Uterus (tissue), 2 donors: ENCODE data around the gene CAGE1.

ENCODE experiments used
- POLR2A ChIP-seq, 2 donors: fragments of 450-650 bp; IDR thresholded peaks; one replicate each; pipeline ENCODE4 v1.6.1; 2016; ENCODE audit warnings: antibody characterized with exemption in 2 of 2, mild to moderate bottlenecking in 1 of 2, moderate library complexity in 1 of 2
- TF ChIP-seq, protein P1 (sequence below), 4 experiments: fragments of 200-600 bp in 2 of 4; fragments of 450-650 bp in 2 of 4; sonication (generic) in 2 of 4; IDR thresholded peaks; one replicate each; pipeline ENCODE4 v1.5.1; 2016 to 2019; ENCODE audit warnings: antibody characterized with exemption in 4 of 4, mild to moderate bottlenecking in 2 of 4, moderate library complexity in 1 of 4

- TF ChIP-seq, protein P1, sequence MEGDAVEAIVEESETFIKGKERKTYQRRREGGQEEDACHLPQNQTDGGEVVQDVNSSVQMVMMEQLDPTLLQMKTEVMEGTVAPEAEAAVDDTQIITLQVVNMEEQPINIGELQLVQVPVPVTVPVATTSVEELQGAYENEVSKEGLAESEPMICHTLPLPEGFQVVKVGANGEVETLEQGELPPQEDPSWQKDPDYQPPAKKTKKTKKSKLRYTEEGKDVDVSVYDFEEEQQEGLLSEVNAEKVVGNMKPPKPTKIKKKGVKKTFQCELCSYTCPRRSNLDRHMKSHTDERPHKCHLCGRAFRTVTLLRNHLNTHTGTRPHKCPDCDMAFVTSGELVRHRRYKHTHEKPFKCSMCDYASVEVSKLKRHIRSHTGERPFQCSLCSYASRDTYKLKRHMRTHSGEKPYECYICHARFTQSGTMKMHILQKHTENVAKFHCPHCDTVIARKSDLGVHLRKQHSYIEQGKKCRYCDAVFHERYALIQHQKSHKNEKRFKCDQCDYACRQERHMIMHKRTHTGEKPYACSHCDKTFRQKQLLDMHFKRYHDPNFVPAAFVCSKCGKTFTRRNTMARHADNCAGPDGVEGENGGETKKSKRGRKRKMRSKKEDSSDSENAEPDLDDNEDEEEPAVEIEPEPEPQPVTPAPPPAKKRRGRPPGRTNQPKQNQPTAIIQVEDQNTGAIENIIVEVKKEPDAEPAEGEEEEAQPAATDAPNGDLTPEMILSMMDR (IDR thresholded peaks at IDR 0.05), result no peak
- no peak for TF ChIP-seq POLR2A (IDR thresholded peaks at IDR 0.05)
Measured at GRCh38 chr6:7401075-7401474, 11.5 kb upstream of the CAGE1 start.
